ENCODE results near the gene RNPEPL1.
"Not testable (repeated sequence)": the region's sequence is repeated elsewhere in the genome, so short reads cannot be mapped to it uniquely, and the experiment has no call there.

RNPEPL1 gene

DNA sequence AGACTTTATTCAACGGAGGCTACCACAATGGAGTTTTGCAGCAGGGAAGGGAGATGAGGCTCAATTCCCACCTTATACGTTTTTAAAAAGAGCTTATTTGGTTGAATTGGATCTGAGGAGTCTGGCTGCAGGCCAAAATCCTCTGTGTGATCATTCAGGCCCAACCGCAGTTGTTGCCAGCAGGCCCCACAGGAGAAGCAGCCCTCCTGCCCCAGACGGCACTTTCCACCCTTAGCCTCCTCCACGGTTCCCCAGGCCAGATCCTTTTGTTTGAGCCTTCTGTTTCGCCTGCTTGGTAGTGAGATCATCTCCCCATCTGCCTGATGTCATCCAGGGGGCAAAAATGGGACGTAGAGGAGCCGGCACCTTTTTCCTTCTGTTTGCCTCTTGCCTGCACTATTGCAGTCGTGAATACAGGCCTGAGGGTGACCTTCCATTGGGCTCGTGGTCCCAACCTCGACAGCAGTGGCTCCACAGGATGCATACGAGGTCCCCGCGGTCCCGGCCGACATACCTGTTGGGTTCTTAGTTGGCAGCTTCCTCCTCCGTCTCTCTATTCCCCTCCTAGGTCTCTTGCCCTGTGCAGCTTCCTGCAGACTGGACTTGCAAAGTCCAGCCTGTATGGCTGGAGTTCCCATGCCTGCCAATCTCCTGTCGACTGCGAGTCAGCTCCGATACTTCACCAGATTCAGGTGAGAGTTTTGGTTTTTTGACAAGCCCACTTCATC lies 47.7 kb downstream of the RNPEPL1 start:
- no peak overlapping the region for H3K9ac ChIP-seq (ENCODE audit: low read length)
- no peak overlapping the region for H2AK5ac ChIP-seq (ENCODE audit: low read length)
- H3K36me3 ChIP-seq (ENCODE audit: control insufficient read depth, insufficient read depth, low read length), result no peaks in the 10 kb centered on the region
- H3K56ac ChIP-seq (ENCODE audit: low read length), result no peak overlapping the region
- H3K4ac ChIP-seq (ENCODE audit: low read depth, low read length), result no peak overlapping the region
- no peaks in the 10 kb centered on the region for H3K4me1 ChIP-seq (ENCODE audit: control insufficient read depth, low read depth, low read length)
- no peaks in the 10 kb centered on the region for H3K79me1 ChIP-seq (ENCODE audit: low read length)
- no peak overlapping the region for H4K5ac ChIP-seq (ENCODE audit: low read length)
- H3K79me2 ChIP-seq (ENCODE audit: control insufficient read depth, insufficient read depth, low read length), result no peaks in the 10 kb centered on the region
- no peak overlapping the region for H4K8ac ChIP-seq (ENCODE audit: low read depth, low read length)
- H3K18ac ChIP-seq (ENCODE audit: low read length), result no peak overlapping the region
- H3K23ac ChIP-seq (ENCODE audit: low read length), result no peak overlapping the region
- H2BK15ac ChIP-seq (replicated peaks; ENCODE audit: low read depth), result no peak overlapping the region
- H3K27me3 ChIP-seq (ENCODE audit: insufficient read depth, low read length, poor library complexity), result no peaks in the 10 kb centered on the region
- H2BK120ac ChIP-seq (ENCODE audit: low read depth, low read length), result no peak overlapping the region
- no peak overlapping the region for H3K4me2 ChIP-seq (ENCODE audit: low read length)
- H3K27ac ChIP-seq (ENCODE audit: low read depth, low read length), result no peak overlapping the region
- no CpG with 5 or more reads among the region's 20 CpGs for WGBS (ENCODE audit: extremely low coverage, insufficient coverage, low lambda C conversion rate)
- H2BK5ac ChIP-seq (ENCODE audit: low read length), result no peak overlapping the region
- no peak overlapping the region for H3K4me3 ChIP-seq (ENCODE audit: low read length)
- no peak for DNase-seq

DNA sequence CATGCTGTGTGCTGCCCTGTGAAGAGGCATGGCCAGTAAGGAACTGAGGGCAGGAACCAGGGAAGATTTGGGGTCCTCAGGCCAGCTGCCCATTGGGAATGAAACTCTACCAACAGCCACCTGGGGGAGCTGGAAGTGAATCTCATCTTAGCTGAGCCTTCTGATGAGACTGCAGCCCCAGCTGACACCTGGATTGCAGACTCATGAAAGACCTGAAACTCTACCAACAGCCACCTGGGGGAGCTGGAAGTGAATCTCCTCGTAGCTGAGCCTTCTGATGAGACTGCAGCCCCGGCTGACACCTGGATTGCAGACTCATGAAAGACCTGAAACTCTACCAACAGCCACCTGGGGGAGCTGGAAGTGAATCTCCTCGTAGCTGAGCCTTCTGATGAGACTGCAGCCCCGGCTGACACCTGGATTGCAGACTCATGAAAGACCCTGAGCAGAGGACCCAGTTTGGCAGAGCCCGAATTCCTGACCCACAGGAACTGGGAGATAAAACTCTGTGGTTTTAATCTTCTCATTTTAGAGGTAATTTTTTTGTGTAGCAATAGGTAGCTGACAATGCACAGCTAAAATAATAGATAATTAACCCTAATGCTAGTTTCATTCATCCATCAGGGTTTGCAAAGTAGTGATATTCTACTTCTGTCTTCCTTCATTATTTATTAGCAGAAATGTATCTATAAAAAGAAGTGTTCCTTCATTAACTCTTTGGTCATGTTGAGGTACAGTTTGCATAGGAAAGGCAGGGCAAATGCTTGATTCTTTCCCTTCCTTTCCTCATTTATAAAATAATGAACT lies 48.8 kb downstream of the RNPEPL1 start:
- no CpG with 5 or more reads among the region's 5 CpGs for WGBS (ENCODE audit: extremely low coverage, insufficient coverage, low lambda C conversion rate)
- H3K4me1 ChIP-seq (ENCODE audit: control insufficient read depth, low read depth, low read length); H3K27ac ChIP-seq (ENCODE audit: low read depth, low read length): not testable (repeated sequence)

DNA sequence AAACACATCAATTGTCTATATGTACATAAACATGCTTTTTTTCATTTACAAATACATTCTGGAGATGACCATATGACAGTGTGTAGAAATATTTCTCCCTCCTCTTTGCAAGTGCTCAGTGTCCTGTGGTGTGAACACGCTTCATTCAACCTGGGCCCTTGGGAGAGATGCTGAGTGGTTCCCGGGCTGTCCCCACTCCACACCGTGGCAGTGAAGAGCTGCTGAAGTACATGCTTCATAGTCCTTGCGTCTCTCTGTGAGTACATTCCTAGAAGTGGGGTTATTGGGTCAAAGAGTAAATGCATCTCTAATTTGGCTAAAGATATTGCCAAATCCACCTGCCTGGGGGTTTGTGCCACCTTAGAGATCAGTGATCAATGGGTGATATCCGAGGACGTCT lies 50.5 kb downstream of the RNPEPL1 start:
- H3K27ac ChIP-seq (ENCODE audit: low read depth, low read length), result no peak overlapping the region
- no peak overlapping the region for H2AK5ac ChIP-seq (ENCODE audit: low read length)
- no peak for DNase-seq
- H3K79me1 ChIP-seq (ENCODE audit: low read length), result no peaks in the 10 kb centered on the region
- H3K4me2 ChIP-seq (ENCODE audit: low read length), result no peak overlapping the region
- H4K5ac ChIP-seq (ENCODE audit: low read length), result no peak overlapping the region
- H3K4me1 ChIP-seq (ENCODE audit: control insufficient read depth, low read depth, low read length), result no peaks in the 10 kb centered on the region
- H3K36me3 ChIP-seq (ENCODE audit: control insufficient read depth, insufficient read depth, low read length), result no peaks in the 10 kb centered on the region
- no peak overlapping the region for H2BK120ac ChIP-seq (ENCODE audit: low read depth, low read length)
- no CpG with 5 or more reads among the region's 6 CpGs for WGBS (ENCODE audit: extremely low coverage, insufficient coverage, low lambda C conversion rate)
- H3K9ac ChIP-seq (ENCODE audit: low read length), result no peak overlapping the region
- H2BK5ac ChIP-seq (ENCODE audit: low read length), result no peak overlapping the region
- no peak overlapping the region for H3K23ac ChIP-seq (ENCODE audit: low read length)
- no peaks in the 10 kb centered on the region for H3K27me3 ChIP-seq (ENCODE audit: insufficient read depth, low read length, poor library complexity)
- no peak overlapping the region for H3K4me3 ChIP-seq (ENCODE audit: low read length)
- no peaks in the 10 kb centered on the region for H3K79me2 ChIP-seq (ENCODE audit: control insufficient read depth, insufficient read depth, low read length)
- H3K56ac ChIP-seq (ENCODE audit: low read length), result no peak overlapping the region
- H2BK15ac ChIP-seq (replicated peaks; ENCODE audit: low read depth), result no peak overlapping the region
- no peak overlapping the region for H3K18ac ChIP-seq (ENCODE audit: low read length)
- H3K4ac ChIP-seq (ENCODE audit: low read depth, low read length), result no peak overlapping the region
- H4K8ac ChIP-seq (ENCODE audit: low read depth, low read length), result no peak overlapping the region

More for the DNA sequence above, 48.8 kb downstream of the RNPEPL1 start:
- DNase-seq, result peak; percentile 48
- not testable (repeated sequence) for H4K5ac ChIP-seq (ENCODE audit: low read length); H3K4me2 ChIP-seq (ENCODE audit: low read length); H3K27me3 ChIP-seq (ENCODE audit: insufficient read depth, low read length, poor library complexity); H3K23ac ChIP-seq (ENCODE audit: low read length); H3K18ac ChIP-seq (ENCODE audit: low read length); H3K56ac ChIP-seq (ENCODE audit: low read length); H3K79me2 ChIP-seq (ENCODE audit: control insufficient read depth, insufficient read depth, low read length); H2BK5ac ChIP-seq (ENCODE audit: low read length); H4K8ac ChIP-seq (ENCODE audit: low read depth, low read length); H3K36me3 ChIP-seq (ENCODE audit: control insufficient read depth, insufficient read depth, low read length); H2AK5ac ChIP-seq (ENCODE audit: low read length); H2BK120ac ChIP-seq (ENCODE audit: low read depth, low read length); H3K79me1 ChIP-seq (ENCODE audit: low read length); H3K4me3 ChIP-seq (ENCODE audit: low read length); H3K9ac ChIP-seq (ENCODE audit: low read length); H3K4ac ChIP-seq (ENCODE audit: low read depth, low read length); H2BK15ac ChIP-seq (replicated peaks; ENCODE audit: low read depth)

DNA sequence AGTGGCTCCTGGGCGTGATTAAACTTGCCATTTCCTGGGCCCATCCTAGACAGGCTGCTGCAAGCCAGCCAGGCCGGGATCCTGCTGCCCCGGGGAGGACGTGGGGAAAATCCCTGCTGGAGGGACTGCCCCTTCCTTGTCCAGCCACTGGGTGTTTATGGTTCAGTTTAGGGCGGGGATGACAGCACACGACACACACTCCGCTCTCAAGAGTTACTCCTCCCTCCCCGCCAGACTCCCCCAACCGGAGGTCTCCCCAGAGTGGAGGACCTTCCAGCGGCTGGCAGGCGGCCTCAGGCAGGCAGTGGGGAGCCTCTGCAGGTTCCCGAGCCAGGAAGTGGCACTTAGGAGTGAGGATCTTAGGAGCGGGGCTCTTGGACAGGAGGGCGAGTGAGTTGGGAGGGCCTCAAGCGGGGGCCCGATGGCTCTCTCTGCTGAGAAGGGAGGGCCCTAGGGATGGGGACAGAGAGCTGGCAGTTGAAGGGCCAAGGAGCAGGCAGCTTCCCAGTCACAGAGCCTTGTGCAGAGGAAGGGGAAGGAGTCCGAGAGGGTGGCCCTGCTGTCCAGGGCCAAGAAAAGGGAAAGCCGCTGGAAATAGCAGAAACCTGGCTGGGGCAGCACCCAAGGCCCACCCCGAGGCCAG lies 51.3 kb downstream of the RNPEPL1 start:
- H3K4me3 ChIP-seq (ENCODE audit: low read length), result no peak overlapping the region
- no peaks in the 10 kb centered on the region for H3K27me3 ChIP-seq (ENCODE audit: insufficient read depth, low read length, poor library complexity)
- no peak overlapping the region for H2AK5ac ChIP-seq (ENCODE audit: low read length)
- H3K79me1 ChIP-seq (ENCODE audit: low read length), result no peaks in the 10 kb centered on the region
- no peaks in the 10 kb centered on the region for H3K4me1 ChIP-seq (ENCODE audit: control insufficient read depth, low read depth, low read length)
- H3K9ac ChIP-seq (ENCODE audit: low read length), result no peak overlapping the region
- no peak overlapping the region for H3K27ac ChIP-seq (ENCODE audit: low read depth, low read length)
- no peak overlapping the region for H3K18ac ChIP-seq (ENCODE audit: low read length)
- no peak overlapping the region for H2BK5ac ChIP-seq (ENCODE audit: low read length)
- H3K4ac ChIP-seq (ENCODE audit: low read depth, low read length), result no peak overlapping the region
- H3K56ac ChIP-seq (ENCODE audit: low read length), result no peak overlapping the region
- no peak overlapping the region for H4K5ac ChIP-seq (ENCODE audit: low read length)
- no peak overlapping the region for H4K8ac ChIP-seq (ENCODE audit: low read depth, low read length)
- H3K36me3 ChIP-seq (ENCODE audit: control insufficient read depth, insufficient read depth, low read length), result no peaks in the 10 kb centered on the region
- DNase-seq, result no peak
- WGBS (ENCODE audit: extremely low coverage, insufficient coverage, low lambda C conversion rate), result no CpG with 5 or more reads among the region's 19 CpGs
- no peak overlapping the region for H2BK120ac ChIP-seq (ENCODE audit: low read depth, low read length)
- no peak overlapping the region for H3K4me2 ChIP-seq (ENCODE audit: low read length)
- no peaks in the 10 kb centered on the region for H3K79me2 ChIP-seq (ENCODE audit: control insufficient read depth, insufficient read depth, low read length)
- H3K23ac ChIP-seq (ENCODE audit: low read length), result no peak overlapping the region
- H2BK15ac ChIP-seq (replicated peaks; ENCODE audit: low read depth), result no peak overlapping the region

DNA sequence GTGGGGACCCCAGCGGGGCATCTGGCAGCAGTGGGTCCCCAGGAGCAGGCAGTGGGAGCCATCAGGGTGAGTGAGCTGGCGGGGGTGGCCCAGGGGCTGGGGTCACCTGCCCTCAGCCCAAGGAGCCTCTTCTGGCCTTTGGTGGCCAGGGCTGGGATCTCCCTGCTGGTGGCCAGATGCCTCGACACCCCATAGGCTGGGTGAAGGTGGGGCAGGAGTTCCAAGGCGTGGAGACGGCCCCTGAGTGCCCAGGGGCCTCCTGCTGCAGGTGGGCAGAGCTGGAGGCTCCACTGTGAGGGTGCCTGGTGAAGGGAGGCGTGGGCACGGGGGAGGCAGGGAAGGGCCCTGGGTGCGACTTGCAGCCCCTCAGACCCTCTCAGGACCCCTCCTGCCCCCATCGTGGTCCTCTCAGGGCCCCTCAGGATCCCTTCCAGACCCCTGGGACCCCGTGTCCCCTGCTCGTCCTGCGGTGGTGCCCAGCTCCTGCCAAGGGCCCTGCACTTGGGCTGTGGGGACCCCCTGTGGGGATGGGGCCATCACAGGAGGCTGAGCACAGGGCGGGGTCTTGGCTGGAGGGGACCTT lies 52.0 kb downstream of the RNPEPL1 start:
- no peaks in the 10 kb centered on the region for H3K79me1 ChIP-seq (ENCODE audit: low read length)
- H3K9ac ChIP-seq (ENCODE audit: low read length), result no peak overlapping the region
- H3K56ac ChIP-seq (ENCODE audit: low read length), result no peak overlapping the region
- no peak overlapping the region for H3K4me3 ChIP-seq (ENCODE audit: low read length)
- H2BK120ac ChIP-seq (ENCODE audit: low read depth, low read length), result no peak overlapping the region
- H2BK15ac ChIP-seq (replicated peaks; ENCODE audit: low read depth), result no peak overlapping the region
- H3K4me2 ChIP-seq (ENCODE audit: low read length), result no peak overlapping the region
- H3K27ac ChIP-seq (ENCODE audit: low read depth, low read length), result no peak overlapping the region
- H4K5ac ChIP-seq (ENCODE audit: low read length), result no peak overlapping the region
- no peak overlapping the region for H3K4ac ChIP-seq (ENCODE audit: low read depth, low read length)
- no peaks in the 10 kb centered on the region for H3K27me3 ChIP-seq (ENCODE audit: insufficient read depth, low read length, poor library complexity)
- no CpG with 5 or more reads among the region's 13 CpGs for WGBS (ENCODE audit: extremely low coverage, insufficient coverage, low lambda C conversion rate)
- no peaks in the 10 kb centered on the region for H3K36me3 ChIP-seq (ENCODE audit: control insufficient read depth, insufficient read depth, low read length)
- H2AK5ac ChIP-seq (ENCODE audit: low read length), result no peak overlapping the region
- H2BK5ac ChIP-seq (ENCODE audit: low read length), result no peak overlapping the region
- H3K4me1 ChIP-seq (ENCODE audit: control insufficient read depth, low read depth, low read length), result no peaks in the 10 kb centered on the region
- H3K79me2 ChIP-seq (ENCODE audit: control insufficient read depth, insufficient read depth, low read length), result no peaks in the 10 kb centered on the region
- no peak for DNase-seq
- no peak overlapping the region for H3K18ac ChIP-seq (ENCODE audit: low read length)
- H4K8ac ChIP-seq (ENCODE audit: low read depth, low read length), result no peak overlapping the region
- H3K23ac ChIP-seq (ENCODE audit: low read length), result no peak overlapping the region
